IMR-90 (cell line): ENCODE measurements around the gene TANGO2. TPM values are rescaled to one million over a fixed set of nuclear protein-coding genes. Genes with fewer than 3 reads are reported as not detected.

ENCODE experiments used
- ATAC-seq: fragments of 200-7000 bp; cut with Tn5 transposase; 2 replicates; pipeline ENCODE4 v1.9.1; 2020; ENCODE audit warnings: low read depth, mild to moderate bottlenecking, moderate library complexity
- BruUV-seq: library from RNA; stranded (reverse); fragments of 400-500 nt; replicated peaks from 2 replicates; lab custom pipeline; 2021; lab: Mats Ljungman, UMichigan
- CTCF ChIA-PET: fragments of 300-600 bp; formaldehyde crosslinking; extraction: SDS; loops from one replicate; lab custom pipeline; 2021; ENCODE audit warnings: antibody characterized with exemption; lab: Yijun Ruan, JAX
- POLR2A ChIA-PET: fragments of 300-600 bp; sonication (Branson Sonifier 250); formaldehyde crosslinking; loops from one replicate; lab custom pipeline; 2022; ENCODE audit warnings: antibody characterized with exemption; ENCODE audit not compliant: unreplicated experiment; lab: Charles Lee
- DNase-seq: peaks from one replicate; pipeline ENCODE4 v3.0.0; 2013
- H2AFZ ChIP-seq: replicated peaks from 2 replicates; pipeline ENCODE3; 2013; ENCODE audit warnings: low read length, mild to moderate bottlenecking; ENCODE audit not compliant: poor library complexity
- H2AK5ac ChIP-seq: 2 replicates; pipeline ENCODE4 v1.6.1; 2013; ENCODE audit warnings: low read depth, low read length, inconsistent platforms
- H2AK9ac ChIP-seq: replicated peaks from 2 replicates; pipeline ENCODE3; 2013; ENCODE audit warnings: mild to moderate bottlenecking, low read depth, low read length, moderate library complexity; ENCODE audit not compliant: poor library complexity
- H2BK120ac ChIP-seq: 2 replicates; pipeline ENCODE4 v1.6.1; 2013; ENCODE audit warnings: low read depth, low read length, inconsistent platforms
- H2BK15ac ChIP-seq: 3 replicates; pipeline ENCODE4 v1.6.1; 2013; ENCODE audit warnings: low read depth, low read length, inconsistent platforms
- H2BK20ac ChIP-seq: 2 replicates; pipeline ENCODE4 v1.6.1; 2013; ENCODE audit warnings: low read depth, mild to moderate bottlenecking, inconsistent platforms, low read length, moderate library complexity
- H2BK5ac ChIP-seq: 2 replicates; pipeline ENCODE4 v1.6.1; 2013; ENCODE audit warnings: mild to moderate bottlenecking, low read depth, low read length, inconsistent platforms; ENCODE audit not compliant: poor library complexity, severe bottlenecking
- H3K14ac ChIP-seq: replicated peaks from 2 replicates; pipeline ENCODE4 v1.6.1; 2013; ENCODE audit warnings: low read depth, low read length, inconsistent platforms
- H3K18ac ChIP-seq: 2 replicates; pipeline ENCODE4 v1.6.1; 2013; ENCODE audit warnings: low read depth, low read length, control low read depth
- H3K23ac ChIP-seq: 2 replicates; pipeline ENCODE4 v1.6.1; 2013; ENCODE audit warnings: low read depth, low read length, inconsistent platforms
- H3K27ac ChIP-seq: 2 replicates; pipeline ENCODE4 v1.5.1; 2013; ENCODE audit warnings: mild to moderate bottlenecking, control low read depth, low read length; ENCODE audit not compliant: insufficient read depth
- H3K27me3 ChIP-seq: 2 replicates; pipeline ENCODE4 v1.6.1; 2013; ENCODE audit warnings: low read length; ENCODE audit not compliant: control insufficient read depth, insufficient read depth
- H3K36me3 ChIP-seq: 2 replicates; pipeline ENCODE4 v1.6.1; 2013; ENCODE audit warnings: low read length, mixed read lengths; ENCODE audit not compliant: control insufficient read depth, insufficient read depth
- H3K4ac ChIP-seq: 2 replicates; pipeline ENCODE4 v1.6.1; 2013; ENCODE audit warnings: low read depth, low read length, inconsistent platforms
- H3K4me1 ChIP-seq: 2 replicates; pipeline ENCODE4 v1.6.1; 2013; ENCODE audit warnings: low read length, mixed read lengths; ENCODE audit not compliant: control insufficient read depth, insufficient read depth
- H3K4me2 ChIP-seq: 2 replicates; pipeline ENCODE4 v1.6.1; 2013; ENCODE audit warnings: low read depth, mild to moderate bottlenecking, control low read depth, low read length, moderate library complexity
- H3K4me3 ChIP-seq: 2 replicates; pipeline ENCODE4 v1.5.1; 2013; ENCODE audit warnings: low read depth, mild to moderate bottlenecking, control low read depth, low read length, moderate library complexity; ENCODE audit not compliant: insufficient read depth
- H3K56ac ChIP-seq: 2 replicates; pipeline ENCODE4 v1.6.1; 2013; ENCODE audit warnings: low read length, inconsistent platforms; ENCODE audit not compliant: insufficient read depth; ENCODE audit errors: extremely low read depth
- H3K79me1 ChIP-seq, 2 experiments: 2 replicates each; pipeline ENCODE4 v1.6.1; 2013; ENCODE audit warnings: low read length in 2 of 2, inconsistent platforms in 1 of 2, low read depth in 1 of 2
- H3K9ac ChIP-seq: 2 replicates; pipeline ENCODE4 v1.6.1; 2013; ENCODE audit warnings: low read depth, low read length, control low read depth
- H3K9me1 ChIP-seq: 2 replicates; pipeline ENCODE4 v1.6.1; 2013; ENCODE audit warnings: low read length, inconsistent platforms; ENCODE audit not compliant: insufficient read depth
- H3K9me3 ChIP-seq: 2 replicates; pipeline ENCODE4 v1.6.1; 2013; ENCODE audit warnings: low read length; ENCODE audit not compliant: control insufficient read depth, insufficient read depth
- H4K20me1 ChIP-seq: 2 replicates; pipeline ENCODE4 v1.6.1; 2013; ENCODE audit warnings: low read length, inconsistent platforms; ENCODE audit not compliant: insufficient read depth
- H4K5ac ChIP-seq: 2 replicates; pipeline ENCODE4 v1.6.1; 2013; ENCODE audit warnings: mild to moderate bottlenecking, low read depth, low read length, control low read depth
- H4K8ac ChIP-seq, 2 experiments: 2 replicates each; pipeline ENCODE4 v1.6.1; 2013; ENCODE audit warnings: low read depth in 2 of 2, low read length in 2 of 2, control low read depth in 1 of 2, inconsistent platforms in 1 of 2
- H4K91ac ChIP-seq: 2 replicates; pipeline ENCODE4 v1.6.1; 2013; ENCODE audit warnings: low read depth, low read length, inconsistent platforms; ENCODE audit not compliant: insufficient read depth
- BHLHE40 ChIP-seq: fragments of 150-350 bp; IDR thresholded peaks from 2 replicates; pipeline ENCODE4 v1.6.1; 2016; ENCODE audit warnings: mild to moderate bottlenecking, low read depth, low read length
- CEBPB ChIP-seq: IDR thresholded peaks from 2 replicates; pipeline ENCODE4 v1.6.1; 2012; ENCODE audit warnings: low read depth, low read length, improper control_type of control experiment
- CHD1 ChIP-seq: IDR thresholded peaks from 2 replicates; pipeline ENCODE4 v1.6.1; 2012; ENCODE audit warnings: low read depth, low read length, improper control_type of control experiment
- FOS ChIP-seq: fragments of 150-350 bp; IDR thresholded peaks from 2 replicates; pipeline ENCODE4 v1.6.1; 2016; ENCODE audit warnings: low read depth, low read length
- MAFK ChIP-seq: IDR thresholded peaks from 2 replicates; pipeline ENCODE4 v1.6.1; 2012; ENCODE audit warnings: low read depth, low read length, improper control_type of control experiment
- MAZ ChIP-seq: IDR thresholded peaks from 2 replicates; pipeline ENCODE4 v1.6.1; 2012; ENCODE audit warnings: low read depth, mild to moderate bottlenecking, low read length, improper control_type of control experiment, moderate library complexity, borderline replicate concordance
- MXI1 ChIP-seq: IDR thresholded peaks from 2 replicates; pipeline ENCODE4 v1.6.1; 2012; ENCODE audit warnings: low read depth, mild to moderate bottlenecking, low read length, moderate library complexity, borderline replicate concordance
- NFE2L2 ChIP-seq: fragments of 150-350 bp; IDR thresholded peaks from 2 replicates; pipeline ENCODE4 v1.6.1; 2016; ENCODE audit warnings: low read depth, mild to moderate bottlenecking, low read length
- POLR2A ChIP-seq: IDR thresholded peaks from 2 replicates; pipeline ENCODE4 v1.6.1; 2012; ENCODE audit warnings: mild to moderate bottlenecking, low read depth, low read length
- RAD21 ChIP-seq: IDR thresholded peaks from 2 replicates; pipeline ENCODE4 v1.6.1; 2012; ENCODE audit warnings: low read length, improper control_type of control experiment
- RFX5 ChIP-seq: IDR thresholded peaks from 2 replicates; pipeline ENCODE4 v1.8.0; 2012; ENCODE audit warnings: low read depth, mild to moderate bottlenecking, low read length, moderate library complexity
- SMC3 ChIP-seq: fragments of 150-350 bp; IDR thresholded peaks from 2 replicates; pipeline ENCODE4 v1.6.1; 2016; ENCODE audit warnings: low read depth, mild to moderate bottlenecking, antibody characterized with exemption, low read length, moderate library complexity
- WGBS, 2 experiments: methylation state at CpG; one replicate each; pipeline versions ENCODE4 v1.1.5 to v1.1.7; 2013; ENCODE audit warnings: missing lambda C conversion rate in 2 of 2; ENCODE audit not compliant: insufficient read length in 1 of 2; ENCODE audit errors: extremely low coverage in 2 of 2; 5-methylcytosine and 5-hydroxymethylcytosine counted together
- dilution Hi-C: fragments of 300-500 bp; cut with HindIII; formaldehyde crosslinking; loops from one replicate; pipeline ENCODE4 v1.14.3; 2018; ENCODE audit warnings: low sequenced_read_pairs; ENCODE audit not compliant: unreplicated experiment
- in situ Hi-C: fragments of 300-500 bp; cut with MboI; formaldehyde crosslinking; loops from 3 replicates; pipeline ENCODE4 v1.14.3; 2019; ENCODE audit warnings: low sequenced_read_pairs, inconsistent platforms, mixed read lengths
- intact Hi-C: fragments of 100-400 bp; cut with micrococcal nuclease; formaldehyde crosslinking; loops from 2 replicates; pipeline ENCODE4 v1.10.0; 2022
- polyA plus RNA-seq, 3 experiments: library from polyadenylated mRNA; depleted of rRNA; stranded (reverse); fragments of >200 nt; gene quantifications; 2 replicates each; pipeline ENCODE4 v1.2.3, GENCODE V29; 2012; ENCODE audit warnings: low replicate concordance in 1 of 3
- total RNA-seq: library from RNA; depleted of rRNA; stranded (reverse); fragments of >200 nt; gene quantifications from 2 replicates; pipeline ENCODE4 v1.2.3, GENCODE V29; 2012
- TF ChIP-seq, protein P1 (sequence below): conservative IDR thresholded peaks from 2 replicates; pipeline ENCODE4 v1.5.1; 2012; ENCODE audit warnings: mild to moderate bottlenecking, low read depth, low read length, improper control_type of control experiment
- TF ChIP-seq, protein P2 (sequence below): fragments of 150-350 bp; IDR thresholded peaks from 2 replicates; pipeline ENCODE4 v1.6.1; 2016; ENCODE audit warnings: low read depth, mild to moderate bottlenecking, low read length, moderate library complexity, borderline replicate concordance
- TF ChIP-seq, protein P3 (sequence below): fragments of 150-350 bp; IDR thresholded peaks from 2 replicates; pipeline ENCODE4 v1.6.1; 2017; ENCODE audit warnings: mild to moderate bottlenecking, antibody characterized with exemption, low read length, low read depth

The TANGO2 gene
- total and polyA plus RNA-seq, 2 of the 4 experiments (the other 2 are of a cell fraction): 45.1 to 75.1 TPM

DNA sequence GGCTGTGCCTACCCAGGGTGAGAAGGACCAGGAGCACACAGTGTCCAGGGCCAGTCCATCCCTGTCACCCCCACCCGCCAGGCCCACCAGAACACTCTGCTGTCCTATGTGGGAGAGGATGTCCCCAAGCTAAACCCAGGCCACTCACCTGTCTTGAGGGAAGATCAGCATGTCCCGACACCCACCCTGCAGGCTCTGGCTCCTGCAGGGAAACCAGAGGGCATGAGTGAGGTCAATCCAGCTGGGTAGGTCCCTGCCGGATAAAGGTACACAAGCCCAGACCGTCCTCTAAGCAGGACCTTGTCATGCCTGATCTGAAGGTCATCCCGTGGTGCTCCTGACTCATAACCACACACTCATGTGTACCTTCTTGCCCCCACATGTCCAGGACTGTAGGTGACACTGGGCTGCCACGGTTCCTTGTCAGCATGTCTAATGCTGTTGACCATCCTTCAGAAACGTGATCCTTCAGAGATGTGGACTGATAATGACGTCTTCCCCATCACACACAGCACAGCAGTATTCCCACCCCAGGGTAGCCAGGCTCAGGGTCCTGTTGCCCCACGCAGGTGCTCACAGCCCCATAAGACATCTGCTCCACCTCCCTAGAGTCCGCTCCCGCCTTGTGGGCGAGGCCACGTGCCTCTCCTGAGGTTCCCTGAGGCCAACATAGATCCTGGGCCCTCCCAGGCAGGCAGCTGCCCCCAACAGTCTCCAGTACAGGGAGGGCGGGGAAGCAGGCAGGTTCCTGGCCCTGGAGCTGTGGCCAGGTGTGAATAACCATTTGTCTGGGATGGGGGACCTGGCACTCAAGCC lies 10.4 kb upstream of the TANGO2 start:
- H3K27ac ChIP-seq: no peak overlapping the region
- no peak overlapping the region for H3K18ac ChIP-seq
- intact Hi-C loops: loop anchor here (5.0 kb wide), 1 partner anchor 278 kb away; no protein-coding TSS in a partner anchor
- 78% methylated on average over 5 of the region's 14 CpGs; no CpG with 5 or more reads in 1 of the 2 experiments for WGBS, 2 experiments
- H3K4ac ChIP-seq: no peak overlapping the region
- no peaks in the 10 kb centered on the region for H3K4me1 ChIP-seq
- no peak overlapping the region for H3K4me3 ChIP-seq
- H2AK5ac ChIP-seq: peak overlapping the region; percentile 0; the same call in 1 of the 2 replicates
- H4K5ac ChIP-seq: no peak overlapping the region
- no peak overlapping the region for H2BK15ac ChIP-seq
- H2AFZ ChIP-seq: peak overlapping the region; percentile 72
- DNase-seq (no peak), ATAC-seq (no peak)
- no TSS peak for BruUV-seq
- H3K14ac ChIP-seq: no peak overlapping the region
- dilution Hi-C loops: no loop called here
- H2BK20ac ChIP-seq: no peak overlapping the region
- no peak overlapping the region for H4K91ac ChIP-seq
- ChIA-PET CTCF (interaction anchor here (0.8 kb wide), 1 partner anchor 8 kb away, joined by 3 read pairs; no protein-coding TSS in a partner anchor), POLR2A (no interaction called here)
- H2AK9ac ChIP-seq: no peak overlapping the region
- H4K20me1 ChIP-seq: no peaks in the 10 kb centered on the region
- no peaks in the 10 kb centered on the region for H3K36me3 ChIP-seq
- H3K9ac ChIP-seq: no peak overlapping the region
- no peak overlapping the region for H2BK120ac ChIP-seq
- no peaks in the 10 kb centered on the region for H3K79me1 ChIP-seq
- H2BK5ac ChIP-seq: no peak overlapping the region
- H4K8ac ChIP-seq: no peak overlapping the region
- in situ Hi-C loops: loop anchor here (5.0 kb wide), 1 partner anchor 38 kb away; no protein-coding TSS in a partner anchor
- peaks cover 18% of the 10 kb centered on the region for H3K27me3 ChIP-seq
- H3K4me2 ChIP-seq: no peak overlapping the region
- H3K9me3 ChIP-seq: no peaks in the 10 kb centered on the region
- no peaks in the 10 kb centered on the region for H3K9me1 ChIP-seq
- no peak overlapping the region for H3K56ac ChIP-seq
- no peak overlapping the region for H3K23ac ChIP-seq
- TF ChIP-seq MAZ (no peak), CHD1 (no peak), CEBPB (no peak), MAFK (no peak), POLR2A (no peak), RFX5 (no peak), RAD21 (no peak), BHLHE40 (no peak), FOS (no peak), SMC3 (no peak), NFE2L2 (no peak), MXI1 (no peak)
- TF ChIP-seq, protein P1, sequence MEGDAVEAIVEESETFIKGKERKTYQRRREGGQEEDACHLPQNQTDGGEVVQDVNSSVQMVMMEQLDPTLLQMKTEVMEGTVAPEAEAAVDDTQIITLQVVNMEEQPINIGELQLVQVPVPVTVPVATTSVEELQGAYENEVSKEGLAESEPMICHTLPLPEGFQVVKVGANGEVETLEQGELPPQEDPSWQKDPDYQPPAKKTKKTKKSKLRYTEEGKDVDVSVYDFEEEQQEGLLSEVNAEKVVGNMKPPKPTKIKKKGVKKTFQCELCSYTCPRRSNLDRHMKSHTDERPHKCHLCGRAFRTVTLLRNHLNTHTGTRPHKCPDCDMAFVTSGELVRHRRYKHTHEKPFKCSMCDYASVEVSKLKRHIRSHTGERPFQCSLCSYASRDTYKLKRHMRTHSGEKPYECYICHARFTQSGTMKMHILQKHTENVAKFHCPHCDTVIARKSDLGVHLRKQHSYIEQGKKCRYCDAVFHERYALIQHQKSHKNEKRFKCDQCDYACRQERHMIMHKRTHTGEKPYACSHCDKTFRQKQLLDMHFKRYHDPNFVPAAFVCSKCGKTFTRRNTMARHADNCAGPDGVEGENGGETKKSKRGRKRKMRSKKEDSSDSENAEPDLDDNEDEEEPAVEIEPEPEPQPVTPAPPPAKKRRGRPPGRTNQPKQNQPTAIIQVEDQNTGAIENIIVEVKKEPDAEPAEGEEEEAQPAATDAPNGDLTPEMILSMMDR: no peak
- TF ChIP-seq, protein P2, sequence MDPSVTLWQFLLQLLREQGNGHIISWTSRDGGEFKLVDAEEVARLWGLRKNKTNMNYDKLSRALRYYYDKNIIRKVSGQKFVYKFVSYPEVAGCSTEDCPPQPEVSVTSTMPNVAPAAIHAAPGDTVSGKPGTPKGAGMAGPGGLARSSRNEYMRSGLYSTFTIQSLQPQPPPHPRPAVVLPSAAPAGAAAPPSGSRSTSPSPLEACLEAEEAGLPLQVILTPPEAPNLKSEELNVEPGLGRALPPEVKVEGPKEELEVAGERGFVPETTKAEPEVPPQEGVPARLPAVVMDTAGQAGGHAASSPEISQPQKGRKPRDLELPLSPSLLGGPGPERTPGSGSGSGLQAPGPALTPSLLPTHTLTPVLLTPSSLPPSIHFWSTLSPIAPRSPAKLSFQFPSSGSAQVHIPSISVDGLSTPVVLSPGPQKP: no peak
- TF ChIP-seq, protein P3, sequence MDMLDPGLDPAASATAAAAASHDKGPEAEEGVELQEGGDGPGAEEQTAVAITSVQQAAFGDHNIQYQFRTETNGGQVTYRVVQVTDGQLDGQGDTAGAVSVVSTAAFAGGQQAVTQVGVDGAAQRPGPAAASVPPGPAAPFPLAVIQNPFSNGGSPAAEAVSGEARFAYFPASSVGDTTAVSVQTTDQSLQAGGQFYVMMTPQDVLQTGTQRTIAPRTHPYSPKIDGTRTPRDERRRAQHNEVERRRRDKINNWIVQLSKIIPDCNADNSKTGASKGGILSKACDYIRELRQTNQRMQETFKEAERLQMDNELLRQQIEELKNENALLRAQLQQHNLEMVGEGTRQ: no peak
